Esophagus squamous epithelium (tissue), 4 donors: Measurements from ENCODE around the gene KIF13A.

Experiments
- POLR2A ChIP-seq, 4 donors: fragments of 450-650 bp; IDR thresholded peaks; one replicate each; pipeline ENCODE4 v1.6.1; 2017; ENCODE audit warnings: antibody characterized with exemption in 4 of 4, mild to moderate bottlenecking in 4 of 4, moderate library complexity in 3 of 4
- TF ChIP-seq, protein P1 (sequence below), 6 experiments: fragments of 450-650 bp in 4 of 6; fragments of 200-600 bp in 2 of 6; sonication (generic) in 2 of 6; IDR thresholded peaks; one replicate each; pipeline ENCODE4 v1.5.1; 2016 to 2019; ENCODE audit warnings: antibody characterized with exemption in 6 of 6, mild to moderate bottlenecking in 4 of 6, moderate library complexity in 4 of 6

DNA sequence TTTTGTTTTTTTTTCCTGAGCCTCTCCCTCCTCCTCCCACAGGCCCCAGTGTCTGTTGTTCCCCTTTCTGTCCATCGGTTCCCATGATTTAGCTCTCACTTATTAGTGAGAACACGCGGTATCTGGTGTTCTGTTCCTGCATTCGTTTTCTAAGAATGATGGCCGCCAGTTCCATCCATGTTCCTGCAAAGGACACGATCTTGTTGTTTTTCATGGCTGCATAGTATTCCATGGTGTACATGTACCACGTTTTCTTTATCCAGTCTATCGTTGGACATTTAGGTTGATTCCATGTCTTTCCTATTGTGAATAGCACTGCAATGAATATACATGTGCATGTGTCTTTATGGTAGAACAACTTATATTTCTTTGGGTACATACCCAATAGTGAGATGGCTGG is 175.1 kb downstream of the KIF13A start:
- TF ChIP-seq, protein P1, sequence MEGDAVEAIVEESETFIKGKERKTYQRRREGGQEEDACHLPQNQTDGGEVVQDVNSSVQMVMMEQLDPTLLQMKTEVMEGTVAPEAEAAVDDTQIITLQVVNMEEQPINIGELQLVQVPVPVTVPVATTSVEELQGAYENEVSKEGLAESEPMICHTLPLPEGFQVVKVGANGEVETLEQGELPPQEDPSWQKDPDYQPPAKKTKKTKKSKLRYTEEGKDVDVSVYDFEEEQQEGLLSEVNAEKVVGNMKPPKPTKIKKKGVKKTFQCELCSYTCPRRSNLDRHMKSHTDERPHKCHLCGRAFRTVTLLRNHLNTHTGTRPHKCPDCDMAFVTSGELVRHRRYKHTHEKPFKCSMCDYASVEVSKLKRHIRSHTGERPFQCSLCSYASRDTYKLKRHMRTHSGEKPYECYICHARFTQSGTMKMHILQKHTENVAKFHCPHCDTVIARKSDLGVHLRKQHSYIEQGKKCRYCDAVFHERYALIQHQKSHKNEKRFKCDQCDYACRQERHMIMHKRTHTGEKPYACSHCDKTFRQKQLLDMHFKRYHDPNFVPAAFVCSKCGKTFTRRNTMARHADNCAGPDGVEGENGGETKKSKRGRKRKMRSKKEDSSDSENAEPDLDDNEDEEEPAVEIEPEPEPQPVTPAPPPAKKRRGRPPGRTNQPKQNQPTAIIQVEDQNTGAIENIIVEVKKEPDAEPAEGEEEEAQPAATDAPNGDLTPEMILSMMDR (IDR thresholded peaks at IDR 0.05) = no peak
- no peak for TF ChIP-seq POLR2A (IDR thresholded peaks at IDR 0.05)
